GM23338 (cell line): ENCODE results near the gene POPDC2. TPM values are rescaled to one million over a fixed set of nuclear protein-coding genes. Genes with fewer than 3 reads are reported as not detected.

Experiments used
- ATAC-seq: fragments of 200-7000 bp; cut with Tn5 transposase; 3 replicates; pipeline ENCODE4 v1.9.1; 2020
- DNase-seq: peaks from one replicate; pipeline ENCODE4 v3.0.0-alpha.2; 2015; ENCODE audit warnings: low spot score
- H2AFZ ChIP-seq: fragments of 200-600 bp; sonication (generic); 2 replicates; pipeline ENCODE4 v1.8.0; 2016; ENCODE audit warnings: antibody characterized with exemption, mild to moderate bottlenecking, moderate library complexity
- H3F3A ChIP-seq: fragments of 200-600 bp; sonication (generic); replicated peaks from 2 replicates; pipeline ENCODE4 v1.8.0; 2017; ENCODE audit warnings: antibody characterized with exemption, mixed run types, low read depth
- H3K27ac ChIP-seq: fragments of 200-600 bp; sonication (generic); 2 replicates; pipeline ENCODE4 v1.6.1; 2016; ENCODE audit warnings: low read depth
- H3K27me3 ChIP-seq: fragments of 200-600 bp; sonication (generic); 2 replicates; pipeline ENCODE4 v1.8.0; 2016; ENCODE audit warnings: mild to moderate bottlenecking, mixed run types, moderate library complexity; ENCODE audit not compliant: insufficient read depth
- H3K36me3 ChIP-seq: fragments of 200-600 bp; sonication (generic); 2 replicates; pipeline ENCODE4 v1.8.0; 2016; ENCODE audit warnings: mild to moderate bottlenecking; ENCODE audit not compliant: insufficient read depth
- H3K4me1 ChIP-seq: fragments of 200-600 bp; sonication (generic); 2 replicates; pipeline ENCODE4 v1.8.0; 2016; ENCODE audit warnings: mild to moderate bottlenecking, moderate library complexity; ENCODE audit not compliant: insufficient read depth
- H3K4me2 ChIP-seq: fragments of 200-600 bp; sonication (generic); 2 replicates; pipeline ENCODE4 v1.7.1; 2017; ENCODE audit warnings: mixed run types
- H3K4me3 ChIP-seq: fragments of 200-600 bp; sonication (generic); 2 replicates; pipeline ENCODE4 v1.6.1; 2016; ENCODE audit warnings: mixed run types
- H3K79me2 ChIP-seq: fragments of 200-600 bp; sonication (generic); replicated peaks from 2 replicates; pipeline ENCODE4 v1.8.0; 2017; ENCODE audit warnings: mild to moderate bottlenecking; ENCODE audit not compliant: insufficient read depth
- H3K9me2 ChIP-seq: fragments of 200-600 bp; sonication (generic); 2 replicates; pipeline ENCODE4 v1.8.0; 2017; ENCODE audit not compliant: insufficient read depth
- H4K20me1 ChIP-seq: fragments of 200-600 bp; sonication (generic); replicated peaks from 2 replicates; pipeline ENCODE4 v1.8.0; 2017; ENCODE audit warnings: mild to moderate bottlenecking; ENCODE audit not compliant: insufficient read depth
- H3K27ac Mint-ChIP-seq: 2 replicates; pipeline ENCODE4 v1.8.0; 2020; ENCODE audit warnings: inconsistent platforms, mild to moderate bottlenecking, moderate library complexity, mixed read lengths
- H3K27me3 Mint-ChIP-seq: 3 replicates; pipeline ENCODE4 v1.8.0; 2022; ENCODE audit warnings: low read depth, mild to moderate bottlenecking, moderate library complexity, mixed read lengths, inconsistent platforms; ENCODE audit not compliant: insufficient read depth, poor library complexity
- H3K36me3 Mint-ChIP-seq: 3 replicates; pipeline ENCODE4 v1.8.0; 2021; ENCODE audit warnings: low read depth, mild to moderate bottlenecking, inconsistent platforms, moderate library complexity, mixed read lengths
- H3K4me1 Mint-ChIP-seq: 3 replicates; pipeline ENCODE4 v1.8.0; 2020; ENCODE audit warnings: mild to moderate bottlenecking, inconsistent platforms, mixed read lengths
- H3K4me3 Mint-ChIP-seq: 3 replicates; pipeline ENCODE4 v1.8.0; 2021; ENCODE audit warnings: moderate library complexity, mild to moderate bottlenecking, inconsistent platforms, mixed read lengths
- H3K9me3 Mint-ChIP-seq: 3 replicates; pipeline ENCODE4 v1.8.0; 2020; ENCODE audit warnings: moderate library complexity, mild to moderate bottlenecking, inconsistent platforms, mixed read lengths
- CREB1 ChIP-seq: fragments of 250-450 bp; sonication (Bioruptor Pico); IDR thresholded peaks from 2 replicates; pipeline ENCODE4 v1.5.0; 2020; ENCODE audit warnings: low read depth, mild to moderate bottlenecking, moderate library complexity
- EZH2 ChIP-seq: fragments of 200-600 bp; sonication (generic); IDR thresholded peaks from one replicate; pipeline ENCODE4 v1.8.0; 2017; ENCODE audit warnings: antibody characterized with exemption, mild to moderate bottlenecking, low read depth; ENCODE audit not compliant: unreplicated experiment
- EZH2phosphoT487 ChIP-seq: fragments of 200-600 bp; sonication (generic); IDR thresholded peaks from one replicate; pipeline ENCODE4 v1.8.1; 2018; ENCODE audit warnings: antibody characterized with exemption; ENCODE audit not compliant: unreplicated experiment
- JUNB ChIP-seq: IDR thresholded peaks from one replicate; pipeline ENCODE4 v1.6.1; 2016; ENCODE audit warnings: antibody characterized with exemption; ENCODE audit not compliant: unreplicated experiment
- NANOG ChIP-seq: IDR thresholded peaks from 2 replicates; pipeline ENCODE4 v1.6.1; 2016; ENCODE audit warnings: antibody characterized with exemption, borderline replicate concordance
- POLR2AphosphoS5 ChIP-seq: IDR thresholded peaks from 2 replicates; pipeline ENCODE4 v1.6.1; 2016; ENCODE audit warnings: antibody characterized with exemption, low read depth
- STAT1 ChIP-seq: IDR thresholded peaks from one replicate; pipeline ENCODE4 v1.6.1; 2016; ENCODE audit warnings: antibody characterized with exemption; ENCODE audit not compliant: unreplicated experiment
- ZNF114 ChIP-seq: fragments of 250-450 bp; sonication (Bioruptor Pico); IDR thresholded peaks from 2 replicates; pipeline ENCODE4 v1.5.0; 2020; ENCODE audit warnings: mild to moderate bottlenecking, moderate library complexity
- ZNF331 ChIP-seq: fragments of 250-450 bp; sonication (Bioruptor Pico); IDR thresholded peaks from 2 replicates; pipeline ENCODE4 v1.5.0; 2020; ENCODE audit warnings: low read depth, mild to moderate bottlenecking, moderate library complexity
- ZNF462 ChIP-seq: fragments of 250-450 bp; sonication (Bioruptor Pico); IDR thresholded peaks from 2 replicates; pipeline ENCODE4 v1.5.0; 2020; ENCODE audit warnings: mild to moderate bottlenecking, moderate library complexity
- polyA plus RNA-seq: library from polyadenylated mRNA; unstranded; fragments of >200 nt; fragmentation: Nextera tagmentation; extraction: Ambion mirVana; gene quantifications from 2 replicates; pipeline ENCODE4 v1.2.1, GENCODE V29; 2016
- total RNA-seq: library from RNA; depleted of rRNA; stranded (reverse); fragments of >200 nt; shearing (Covaris generic); gene quantifications from 2 replicates; pipeline ENCODE4 v1.2.3, GENCODE V29; 2014
- TF ChIP-seq, protein P1 (sequence below): IDR thresholded peaks from 2 replicates; pipeline ENCODE4 v1.6.1; 2016; ENCODE audit warnings: antibody characterized with exemption
- TF ChIP-seq, protein P2 (sequence below): IDR thresholded peaks from one replicate; pipeline ENCODE4 v1.6.1; 2018; ENCODE audit warnings: antibody characterized with exemption; ENCODE audit not compliant: unreplicated experiment
- TF ChIP-seq, protein P3 (sequence below), 2 experiments: fragments of 200-600 bp in 1 of 2; sonication (generic) in 1 of 2; conservative IDR thresholded peaks; 2 replicates each; pipeline versions ENCODE4 v1.5.1 to v1.6.1; 2016 to 2017; ENCODE audit warnings: antibody characterized with exemption in 2 of 2, low read depth in 2 of 2, mild to moderate bottlenecking in 2 of 2, moderate library complexity in 1 of 2

POPDC2 gene
- total and polyA plus RNA-seq, 2 experiments from 2014 or later: 0.36 TPM; not detected in 1

DNA sequence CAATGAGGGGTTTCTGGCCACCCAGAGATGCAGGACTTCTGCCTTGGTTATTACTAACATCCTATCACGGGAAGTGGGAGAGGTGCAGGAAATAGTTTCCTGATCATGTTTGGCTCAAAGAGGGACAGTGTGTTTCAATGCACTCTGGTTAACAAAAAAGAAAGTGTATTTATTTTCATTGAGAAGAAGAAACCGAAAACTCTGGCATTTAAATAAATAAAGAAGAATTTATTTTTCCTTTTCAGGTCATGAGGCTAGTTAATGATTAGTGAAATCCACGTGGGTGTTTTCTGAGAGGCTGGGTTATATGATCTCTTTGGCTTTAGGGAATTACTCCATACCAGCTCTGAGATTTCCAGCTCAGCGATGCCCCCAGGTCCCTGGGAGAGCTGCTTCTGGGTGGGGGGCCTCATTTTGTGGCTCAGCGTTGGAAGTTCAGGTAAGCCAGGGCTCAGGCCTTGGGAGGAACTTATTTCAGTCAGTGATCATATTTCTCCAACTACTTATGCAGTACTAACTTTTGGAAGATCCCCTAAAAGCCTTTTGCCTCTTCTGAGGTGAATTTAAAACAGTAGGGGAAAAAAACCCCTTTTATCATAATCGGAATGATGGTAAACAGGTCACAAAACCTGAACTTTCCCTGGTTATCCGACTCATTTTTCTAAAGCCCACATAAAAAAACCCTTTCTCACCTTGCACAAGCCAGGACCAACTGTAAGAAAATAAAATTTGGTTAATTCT is 62.7 kb downstream of the POPDC2 start, which contains the start of gene PLA1A:
TSS of gene PLA1A (plus strand) at position 338 of the 741 bp plus-strand sequence. CDS start at position 367, 29 bp downstream.
- Histone ChIP-seq H3F3A (no peaks in the 10 kb centered on the region), H3K27ac (no peak within 1 kb of the TSS), H4K20me1 (no peaks in the 10 kb centered on the region), H2AFZ (no peak within 1 kb of the TSS), H3K4me1 (no peaks in the 10 kb centered on the region), H3K4me3 (no peak within 1 kb of the TSS), H3K27me3 (no peaks in the 10 kb centered on the region), H3K79me2 (no peaks in the 10 kb centered on the region), H3K4me2 (no peak within 1 kb of the TSS), H3K9me2 (no peaks in the 10 kb centered on the region), H3K36me3 (no peaks in the 10 kb centered on the region)
- Mint-ChIP-seq H3K36me3 (no peaks in the 10 kb centered on the region), H3K4me1 (peaks cover 7% of the 10 kb centered on the region), H3K27ac (no peak within 1 kb of the TSS), H3K27me3 (peaks cover 3% of the 10 kb centered on the region), H3K9me3 (no peaks in the 10 kb centered on the region), H3K4me3 (no peak within 1 kb of the TSS)
- DNase-seq (no peak), ATAC-seq (no peak)
- no peak for TF ChIP-seq JUNB
- TF ChIP-seq, protein P1, sequence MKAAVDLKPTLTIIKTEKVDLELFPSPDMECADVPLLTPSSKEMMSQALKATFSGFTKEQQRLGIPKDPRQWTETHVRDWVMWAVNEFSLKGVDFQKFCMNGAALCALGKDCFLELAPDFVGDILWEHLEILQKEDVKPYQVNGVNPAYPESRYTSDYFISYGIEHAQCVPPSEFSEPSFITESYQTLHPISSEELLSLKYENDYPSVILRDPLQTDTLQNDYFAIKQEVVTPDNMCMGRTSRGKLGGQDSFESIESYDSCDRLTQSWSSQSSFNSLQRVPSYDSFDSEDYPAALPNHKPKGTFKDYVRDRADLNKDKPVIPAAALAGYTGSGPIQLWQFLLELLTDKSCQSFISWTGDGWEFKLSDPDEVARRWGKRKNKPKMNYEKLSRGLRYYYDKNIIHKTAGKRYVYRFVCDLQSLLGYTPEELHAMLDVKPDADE: no peak
- TF ChIP-seq, protein P2, sequence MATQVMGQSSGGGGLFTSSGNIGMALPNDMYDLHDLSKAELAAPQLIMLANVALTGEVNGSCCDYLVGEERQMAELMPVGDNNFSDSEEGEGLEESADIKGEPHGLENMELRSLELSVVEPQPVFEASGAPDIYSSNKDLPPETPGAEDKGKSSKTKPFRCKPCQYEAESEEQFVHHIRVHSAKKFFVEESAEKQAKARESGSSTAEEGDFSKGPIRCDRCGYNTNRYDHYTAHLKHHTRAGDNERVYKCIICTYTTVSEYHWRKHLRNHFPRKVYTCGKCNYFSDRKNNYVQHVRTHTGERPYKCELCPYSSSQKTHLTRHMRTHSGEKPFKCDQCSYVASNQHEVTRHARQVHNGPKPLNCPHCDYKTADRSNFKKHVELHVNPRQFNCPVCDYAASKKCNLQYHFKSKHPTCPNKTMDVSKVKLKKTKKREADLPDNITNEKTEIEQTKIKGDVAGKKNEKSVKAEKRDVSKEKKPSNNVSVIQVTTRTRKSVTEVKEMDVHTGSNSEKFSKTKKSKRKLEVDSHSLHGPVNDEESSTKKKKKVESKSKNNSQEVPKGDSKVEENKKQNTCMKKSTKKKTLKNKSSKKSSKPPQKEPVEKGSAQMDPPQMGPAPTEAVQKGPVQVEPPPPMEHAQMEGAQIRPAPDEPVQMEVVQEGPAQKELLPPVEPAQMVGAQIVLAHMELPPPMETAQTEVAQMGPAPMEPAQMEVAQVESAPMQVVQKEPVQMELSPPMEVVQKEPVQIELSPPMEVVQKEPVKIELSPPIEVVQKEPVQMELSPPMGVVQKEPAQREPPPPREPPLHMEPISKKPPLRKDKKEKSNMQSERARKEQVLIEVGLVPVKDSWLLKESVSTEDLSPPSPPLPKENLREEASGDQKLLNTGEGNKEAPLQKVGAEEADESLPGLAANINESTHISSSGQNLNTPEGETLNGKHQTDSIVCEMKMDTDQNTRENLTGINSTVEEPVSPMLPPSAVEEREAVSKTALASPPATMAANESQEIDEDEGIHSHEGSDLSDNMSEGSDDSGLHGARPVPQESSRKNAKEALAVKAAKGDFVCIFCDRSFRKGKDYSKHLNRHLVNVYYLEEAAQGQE: no peak
- TF ChIP-seq ZNF331 (CRISPR knock-in tag): no peak
- no peak for TF ChIP-seq NANOG
- no peak for TF ChIP-seq ZNF462 (CRISPR knock-in tag)
- TF ChIP-seq EZH2: no peak
- TF ChIP-seq, protein P3, sequence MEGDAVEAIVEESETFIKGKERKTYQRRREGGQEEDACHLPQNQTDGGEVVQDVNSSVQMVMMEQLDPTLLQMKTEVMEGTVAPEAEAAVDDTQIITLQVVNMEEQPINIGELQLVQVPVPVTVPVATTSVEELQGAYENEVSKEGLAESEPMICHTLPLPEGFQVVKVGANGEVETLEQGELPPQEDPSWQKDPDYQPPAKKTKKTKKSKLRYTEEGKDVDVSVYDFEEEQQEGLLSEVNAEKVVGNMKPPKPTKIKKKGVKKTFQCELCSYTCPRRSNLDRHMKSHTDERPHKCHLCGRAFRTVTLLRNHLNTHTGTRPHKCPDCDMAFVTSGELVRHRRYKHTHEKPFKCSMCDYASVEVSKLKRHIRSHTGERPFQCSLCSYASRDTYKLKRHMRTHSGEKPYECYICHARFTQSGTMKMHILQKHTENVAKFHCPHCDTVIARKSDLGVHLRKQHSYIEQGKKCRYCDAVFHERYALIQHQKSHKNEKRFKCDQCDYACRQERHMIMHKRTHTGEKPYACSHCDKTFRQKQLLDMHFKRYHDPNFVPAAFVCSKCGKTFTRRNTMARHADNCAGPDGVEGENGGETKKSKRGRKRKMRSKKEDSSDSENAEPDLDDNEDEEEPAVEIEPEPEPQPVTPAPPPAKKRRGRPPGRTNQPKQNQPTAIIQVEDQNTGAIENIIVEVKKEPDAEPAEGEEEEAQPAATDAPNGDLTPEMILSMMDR (conservative IDR thresholded peaks at IDR 0.05; ENCODE audit: low read depth in 2 of 2): no peak
- TF ChIP-seq STAT1: no peak
- TF ChIP-seq ZNF114 (CRISPR knock-in tag): no peak
- TF ChIP-seq POLR2AphosphoS5: no peak
- TF ChIP-seq EZH2phosphoT487: no peak
- no peak for TF ChIP-seq CREB1 (CRISPR knock-in tag)
